Upper lobe of left lung (tissue), 4 donors: ENCODE measurements around the gene EVI5.
"Not testable (repeated sequence)": the region's sequence is repeated elsewhere in the genome, so short reads cannot be mapped to it uniquely, and the experiment has no call there.

Experiments
- CTCF ChIP-seq, 6 experiments: fragments of 450-650 bp in 4 of 6; fragments of 200-600 bp in 2 of 6; sonication (generic) in 2 of 6; IDR thresholded peaks; one replicate each; pipeline ENCODE4 v1.5.1; 2016 to 2019; ENCODE audit warnings: antibody characterized with exemption in 6 of 6
- EP300 ChIP-seq, 4 donors: sonication (generic); formaldehyde crosslinking; IDR thresholded peaks; one replicate each; pipeline ENCODE4 v1.5.1; 2017; ENCODE audit warnings: antibody characterized with exemption in 4 of 4, control low read depth in 2 of 4
- POLR2A ChIP-seq, 4 donors: fragments of 450-650 bp; IDR thresholded peaks; one replicate each; pipeline ENCODE4 v1.5.1; 2016 to 2017; ENCODE audit warnings: antibody characterized with exemption in 4 of 4, mild to moderate bottlenecking in 2 of 4
- POLR2AphosphoS5 ChIP-seq, 2 donors: sonication (generic); formaldehyde crosslinking; IDR thresholded peaks; one replicate each; pipeline ENCODE4 v1.5.1; 2017; ENCODE audit warnings: antibody characterized with exemption in 2 of 2

GRCh38 chr1:92524944-92525590 lies 259.8 kb downstream of the EVI5 start:
- TF ChIP-seq CTCF, POLR2AphosphoS5, EP300, POLR2A (IDR thresholded peaks at IDR 0.05): not testable (repeated sequence)
